K562 (cell line): ENCODE data around the gene SKAP1. TPM values are rescaled to one million over a fixed set of nuclear protein-coding genes. Genes with fewer than 3 reads are reported as not detected.

ENCODE experiments used
- ATAC-seq: fragments of 200-7000 bp; cut with Tn5 transposase; 3 replicates; pipeline ENCODE4 v1.9.1; 2020; ENCODE audit warnings: moderate library complexity
- BruUV-seq: library from RNA; stranded (reverse); fragments of 400-500 nt; replicated peaks from 2 replicates; lab custom pipeline; 2021; lab: Mats Ljungman, UMichigan
- CTCF ChIA-PET: fragments of 300-600 bp; formaldehyde crosslinking; extraction: SDS; loops from one replicate; lab custom pipeline; 2021; ENCODE audit warnings: low intra/inter-chr PET ratio; lab: Yijun Ruan, JAX
- POLR2A ChIA-PET: fragments of 300-600, 350-650 bp; sonication (Branson Sonifier 250); formaldehyde crosslinking; extraction: SDS; loops from one replicate; lab custom pipeline; 2021; ENCODE audit warnings: antibody characterized with exemption, inconsistent platforms; lab: Yijun Ruan, JAX
- DNase-seq, 4 experiments: peaks; one replicate each; pipeline versions ENCODE4 v3.0.0 to v3.0.0-alpha.2; 2011 to 2018; ENCODE audit warnings: low spot score in 3 of 4, mixed read lengths in 3 of 4; ENCODE audit errors: extremely low read depth in 1 of 4
- FAIRE-seq: peaks from 2 replicates; lab custom pipeline; 2011; peaks lifted over from hg19 to GRCh38; lab: Jason Lieb, UNC
- H2AFZ ChIP-seq: 2 replicates; pipeline ENCODE4 v1.6.0; 2011; ENCODE audit warnings: low read depth, low read length, control low read depth, inconsistent platforms
- H3K27ac ChIP-seq: fragments of 200-600 bp; 3 replicates; pipeline ENCODE4 v1.8.0; 2011; ENCODE audit warnings: low read depth, mild to moderate bottlenecking, control low read depth, inconsistent platforms, low read length, moderate library complexity, mixed read lengths; ENCODE audit errors: extremely low read depth
- H3K27me3 ChIP-seq, 2 experiments: fragments of 300-600 bp in 1 of 2; 2 replicates in 1 of 2; 3 replicates in 1 of 2; pipeline versions ENCODE4 v1.6.0 to v1.8.0; 2011; ENCODE audit warnings: inconsistent platforms in 2 of 2, low read length in 2 of 2, mild to moderate bottlenecking in 1 of 2, mixed read lengths in 1 of 2, moderate library complexity in 1 of 2; ENCODE audit not compliant: control insufficient read depth in 2 of 2, insufficient read depth in 2 of 2
- H3K36me3 ChIP-seq: fragments of 300-600 bp; 3 replicates; pipeline ENCODE4 v1.8.0; 2011; ENCODE audit warnings: mild to moderate bottlenecking, low read length, inconsistent platforms; ENCODE audit not compliant: control insufficient read depth, insufficient read depth
- H3K4me1 ChIP-seq, 2 experiments: fragments of 200-600 bp in 1 of 2; replicated peaks in 1 of 2; 2 replicates in 1 of 2; 3 replicates in 1 of 2; pipeline versions ENCODE4 v1.5.1 to v1.8.0; 2011; ENCODE audit warnings: inconsistent platforms in 2 of 2, low read length in 2 of 2, mild to moderate bottlenecking in 1 of 2, mixed read lengths in 1 of 2, moderate library complexity in 1 of 2; ENCODE audit not compliant: control insufficient read depth in 2 of 2, insufficient read depth in 2 of 2
- H3K4me2 ChIP-seq: 2 replicates; pipeline ENCODE4 v1.6.1; 2011; ENCODE audit warnings: low read length, control low read depth, inconsistent platforms, mixed read lengths; ENCODE audit not compliant: insufficient read depth
- H3K4me3 ChIP-seq: fragments of 200-600 bp; sonication (generic), shearing (Covaris generic); 2 replicates; pipeline ENCODE4 v1.5.1; 2016; ENCODE audit warnings: control low read depth, inconsistent platforms
- H3K79me2 ChIP-seq: fragments of 200-600 bp; 3 replicates; pipeline ENCODE4 v1.8.0; 2011; ENCODE audit warnings: low read length, inconsistent platforms; ENCODE audit not compliant: control insufficient read depth, insufficient read depth
- H3K9ac ChIP-seq, 2 experiments: 2 replicates each; pipeline versions ENCODE4 v1.6.0 to v1.6.1; 2011; ENCODE audit warnings: low read depth in 2 of 2, low read length in 2 of 2, control low read depth in 1 of 2, inconsistent platforms in 1 of 2, mild to moderate bottlenecking in 1 of 2, mixed read lengths in 1 of 2; ENCODE audit not compliant: insufficient read depth in 1 of 2
- H3K9me1 ChIP-seq: one replicate; pipeline ENCODE4 v1.6.0; 2011; ENCODE audit warnings: inconsistent platforms, mild to moderate bottlenecking, low read length, moderate library complexity; ENCODE audit not compliant: control insufficient read depth, insufficient read depth
- H3K9me3 ChIP-seq: replicated peaks from 2 replicates; pipeline ENCODE4 v1.5.1; 2011; ENCODE audit warnings: low read depth, low read length, inconsistent platforms; ENCODE audit not compliant: control insufficient read depth, insufficient read depth
- H4K20me1 ChIP-seq: replicated peaks from 2 replicates; pipeline ENCODE4 v1.6.1; 2011; ENCODE audit warnings: low read length, inconsistent platforms, mixed read lengths; ENCODE audit not compliant: control insufficient read depth, insufficient read depth
- BACH1 ChIP-seq: fragments of 200-800 bp; sonication (Bioruptor generic); IDR thresholded peaks from 2 replicates; pipeline ENCODE4 v1.6.1; 2016; ENCODE audit warnings: missing genetic modification characterization, missing compliant biosample characterization
- E2F3 ChIP-seq: fragments of 250-450 bp; sonication (Bioruptor Pico); IDR thresholded peaks from 2 replicates; pipeline ENCODE4 v1.4.0; 2020; ENCODE audit warnings: mild to moderate bottlenecking
- GATA2 ChIP-seq: sonication (generic); formaldehyde crosslinking; IDR thresholded peaks from 2 replicates; pipeline ENCODE4 v1.4.0; 2020; ENCODE audit warnings: mild to moderate bottlenecking, missing genetic modification reagents
- HIVEP1 ChIP-seq: fragments of 250-450 bp; sonication (Bioruptor Pico); IDR thresholded peaks from 2 replicates; pipeline ENCODE4 v1.4.0; 2020; ENCODE audit warnings: mild to moderate bottlenecking
- POLR2G ChIP-seq: fragments of 200-400 bp; formaldehyde crosslinking; IDR thresholded peaks from 2 replicates; pipeline ENCODE4 v1.6.1; 2017; ENCODE audit warnings: low read depth, mild to moderate bottlenecking, antibody characterized with exemption, low read length, moderate library complexity
- POLR2H ChIP-seq: IDR thresholded peaks from 2 replicates; pipeline ENCODE4 v1.6.1; 2016; ENCODE audit warnings: missing genetic modification characterization, low read depth, mild to moderate bottlenecking, control low read depth, missing compliant biosample characterization, moderate library complexity
- SIN3B ChIP-seq: fragments of 450-650 bp; IDR thresholded peaks from 2 replicates; pipeline ENCODE4 v1.6.1; 2017; ENCODE audit warnings: low read depth, mild to moderate bottlenecking, moderate library complexity
- WGBS: fragments of 100-300 bp; shearing (Covaris generic); methylation state at CpG from one replicate; pipeline ENCODE4 v1.1.6; 2016; ENCODE audit warnings: low coverage, mixed read lengths; ENCODE audit not compliant: insufficient coverage; ENCODE audit errors: missing lambda C conversion rate; 5-methylcytosine and 5-hydroxymethylcytosine counted together
- in situ Hi-C: fragments of 300-500 bp; cut with MboI; formaldehyde crosslinking; loops from 4 replicates; pipeline ENCODE4 v1.15.0; 2018; ENCODE audit warnings: inconsistent platforms, mixed read lengths
- intact Hi-C: fragments of 100-400 bp; cut with micrococcal nuclease; formaldehyde crosslinking; loops from 2 replicates; pipeline ENCODE4 v1.14.2; 2022
- polyA plus RNA-seq, 8 experiments: library from polyadenylated mRNA; depleted of rRNA in 4 of 8; stranded (reverse) in 5 of 8; unstranded in 3 of 8; fragments of >200 nt; fragmentation: Nextera tagmentation in 2 of 8; fragmentation: Illumina TruSeq in 1 of 8; extraction: Ambion mirVana in 2 of 8; extraction: Trizol in 1 of 8; gene quantifications; 2 replicates each; pipeline versions ENCODE4 v1.2.1 to v1.2.3, GENCODE V29; 2011 to 2014; ENCODE audit warnings: inconsistent platforms in 1 of 8, missing spikeins in 1 of 8
- total RNA-seq, 7 experiments: library from RNA; depleted of rRNA in 6 of 7; stranded (reverse); fragments of >200 nt in 6 of 7; fragmentation: Illumina TruSeq in 2 of 7; extraction: Trizol in 2 of 7; gene quantifications; 2 replicates each; pipeline versions ENCODE4 v1.2.1 to v1.2.3, GENCODE V29; 2011 to 2021; ENCODE audit warnings: low replicate concordance in 1 of 7
- TF ChIP-seq, protein P1 (sequence below): fragments of 250-450 bp; sonication (Bioruptor Pico); IDR thresholded peaks from 2 replicates; pipeline ENCODE4 v1.8.0; 2022; ENCODE audit warnings: moderate library complexity, mild to moderate bottlenecking, inconsistent platforms

Gene SKAP1
- total and polyA plus RNA-seq, 9 of the 15 experiments (the other 6 are each of a cell fraction or from before 2014, with no cell fraction given): 0.06 to 0.80 (median 0.10) TPM; not detected in 4

DNA sequence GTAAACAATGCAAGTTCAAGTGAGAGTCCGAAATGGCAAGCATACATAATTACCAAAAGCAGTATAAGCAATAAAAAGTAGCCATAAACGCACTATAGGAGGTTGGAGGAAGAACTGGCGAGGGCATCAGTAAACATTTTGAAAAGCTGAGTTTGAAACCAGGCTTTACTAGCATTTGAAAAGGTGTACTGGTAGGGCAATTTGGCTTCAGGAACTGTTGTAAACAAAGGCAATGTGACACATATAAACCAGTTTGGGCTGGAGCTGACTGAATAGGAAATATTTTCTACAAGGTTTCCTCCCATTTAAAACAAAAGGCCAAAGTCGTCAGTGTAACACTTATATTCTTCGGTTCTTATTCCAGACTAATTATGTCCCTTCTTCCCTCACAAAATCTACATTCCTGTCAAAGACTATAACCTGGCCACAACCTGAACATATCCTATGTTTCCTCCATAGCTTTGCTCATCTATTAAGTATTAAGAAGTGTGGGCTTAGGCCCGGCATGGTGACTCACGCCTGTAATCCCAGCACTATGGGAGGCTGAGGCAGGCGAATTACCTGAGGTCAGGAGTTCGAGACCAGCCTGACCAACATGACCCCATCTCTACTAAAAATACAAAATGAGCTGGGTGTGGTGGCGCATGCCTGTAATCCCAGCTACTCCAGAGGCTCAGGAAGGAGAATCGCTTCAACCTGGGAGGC lies 336.5 kb downstream of the SKAP1 start:
- no peak for ATAC-seq
- no peak overlapping the region for H3K4me2 ChIP-seq
- no peaks in the 10 kb centered on the region for H4K20me1 ChIP-seq
- no peaks in the 10 kb centered on the region for H3K9me3 ChIP-seq
- no peak overlapping the region for H3K9ac ChIP-seq
- H3K4me1 ChIP-seq: peaks cover 0 to 4% of the 10 kb centered on the region in 2 experiments; a peak in 2 of 5 replicates
- peaks cover 16% of the 10 kb centered on the region; the same call in 1 of the 3 replicates for H3K36me3 ChIP-seq
- no peak overlapping the region for H3K4me3 ChIP-seq
- FAIRE-seq: no peak
- H3K27ac ChIP-seq: no peak overlapping the region
- TF ChIP-seq GATA2 (CRISPR knock-in tag) (no peak), HIVEP1 (CRISPR knock-in tag) (no peak), BACH1 (tag) (no peak), POLR2G (no peak), E2F3 (CRISPR knock-in tag) (no peak), POLR2H (tag) (no peak), SIN3B (no peak)
- TF ChIP-seq, protein P1, sequence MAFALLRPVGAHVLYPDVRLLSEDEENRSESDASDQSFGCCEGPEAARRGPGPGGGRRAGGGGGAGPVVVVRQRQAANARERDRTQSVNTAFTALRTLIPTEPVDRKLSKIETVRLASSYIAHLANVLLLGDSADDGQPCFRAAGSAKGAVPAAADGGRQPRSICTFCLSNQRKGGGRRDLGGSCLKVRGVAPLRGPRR (CRISPR knock-in tag): no peak
- intact Hi-C loops: no loop called here
- H3K9me1 ChIP-seq: no peaks in the 10 kb centered on the region
- H3K27me3 ChIP-seq: no peaks in the 10 kb centered on the region
- BruUV-seq: no TSS peak
- DNase-seq: no peak
- H3K79me2 ChIP-seq: peaks cover 47% of the 10 kb centered on the region
- in situ Hi-C loops: no loop called here
- no peak overlapping the region for H2AFZ ChIP-seq
- 86% methylated on average over 10 of the region's 11 CpGs for WGBS
- ChIA-PET CTCF (no interaction called here), POLR2A (no interaction called here)
